Measurements from ENCODE around the gene COX6A1.

COX6A1 gene

DNA sequence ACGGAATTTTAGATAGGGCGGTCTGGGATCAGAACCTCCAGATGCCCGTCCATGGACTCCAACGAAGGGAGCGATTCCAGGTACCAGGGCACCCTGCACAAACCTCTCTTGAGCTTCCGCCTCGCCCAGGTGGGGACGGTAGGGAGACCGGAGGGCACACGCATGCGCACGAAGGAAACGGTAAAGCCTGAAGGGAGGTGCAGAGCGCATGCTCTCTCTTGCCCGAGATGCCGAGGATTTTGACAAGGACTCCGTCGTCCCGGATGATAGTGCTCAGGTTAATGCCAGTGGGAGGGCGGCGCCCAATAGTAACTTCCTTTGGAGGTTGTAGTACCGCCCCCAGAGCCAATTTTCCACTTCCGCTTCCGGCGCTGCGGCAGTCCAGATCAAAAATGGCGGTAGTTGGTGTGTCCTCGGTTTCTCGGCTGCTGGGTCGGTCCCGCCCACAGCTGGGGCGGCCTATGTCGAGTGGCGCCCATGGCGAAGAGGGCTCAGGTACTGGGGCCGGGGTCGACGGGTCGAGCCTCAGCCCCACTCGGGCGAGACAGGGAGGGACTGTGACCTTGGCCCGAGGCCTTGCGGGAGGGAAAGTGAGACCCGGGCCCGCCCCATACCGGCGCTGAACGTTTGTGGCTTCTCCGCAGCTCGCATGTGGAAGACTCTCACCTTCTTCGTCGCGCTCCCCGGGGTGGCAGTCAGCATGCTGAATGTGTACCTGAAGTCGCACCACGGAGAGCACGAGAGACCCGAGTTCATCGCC lies at the start of gene COX6A1:
Gene COX6A1 (plus strand): TSS at position 379 of the 760 bp plus-strand sequence. CDS start 14 bp downstream, at position 393.
- peak; percentile 90 for DNase-seq (ENCODE audit: low read depth)

DNA sequence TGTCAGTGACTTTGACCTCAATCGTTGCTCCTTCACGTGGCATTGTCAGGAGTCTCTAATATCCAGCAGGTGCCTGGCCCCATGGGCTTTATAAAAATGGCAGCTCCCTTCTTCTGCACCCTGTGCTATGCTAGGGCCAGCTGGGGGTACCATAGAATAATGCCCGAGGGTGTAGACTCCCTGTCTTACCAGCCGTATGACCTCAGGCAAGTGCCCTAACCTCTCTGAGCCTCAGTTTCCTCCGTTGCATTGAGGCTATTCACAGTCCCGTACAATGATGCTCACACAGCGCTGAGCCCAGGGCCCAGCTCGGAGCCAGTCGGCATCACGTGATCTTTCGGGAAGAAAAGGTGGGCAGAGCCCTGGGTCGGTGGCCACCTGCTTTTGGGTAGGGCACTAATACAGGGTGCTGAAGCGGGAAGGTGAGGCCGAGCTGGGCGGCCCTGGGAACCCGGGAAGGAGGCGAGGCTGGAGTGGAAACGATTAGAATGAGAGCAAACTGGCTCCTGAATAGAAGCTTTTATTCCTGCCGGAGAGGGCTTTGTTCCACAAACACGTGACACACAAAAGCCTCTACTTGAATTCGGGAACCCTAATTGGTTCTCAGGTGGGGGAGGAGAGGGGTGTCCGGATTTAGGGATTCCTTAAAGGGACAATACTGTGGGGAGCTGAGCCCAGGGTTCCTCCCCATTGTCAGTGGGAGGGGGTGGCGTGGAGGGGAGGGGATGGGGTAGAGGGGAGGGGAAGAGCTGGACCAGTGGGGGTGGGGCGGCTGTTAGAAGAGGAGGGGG lies 49.0 kb upstream of the COX6A1 start:
- no peak for DNase-seq (ENCODE audit: low read depth)

DNA sequence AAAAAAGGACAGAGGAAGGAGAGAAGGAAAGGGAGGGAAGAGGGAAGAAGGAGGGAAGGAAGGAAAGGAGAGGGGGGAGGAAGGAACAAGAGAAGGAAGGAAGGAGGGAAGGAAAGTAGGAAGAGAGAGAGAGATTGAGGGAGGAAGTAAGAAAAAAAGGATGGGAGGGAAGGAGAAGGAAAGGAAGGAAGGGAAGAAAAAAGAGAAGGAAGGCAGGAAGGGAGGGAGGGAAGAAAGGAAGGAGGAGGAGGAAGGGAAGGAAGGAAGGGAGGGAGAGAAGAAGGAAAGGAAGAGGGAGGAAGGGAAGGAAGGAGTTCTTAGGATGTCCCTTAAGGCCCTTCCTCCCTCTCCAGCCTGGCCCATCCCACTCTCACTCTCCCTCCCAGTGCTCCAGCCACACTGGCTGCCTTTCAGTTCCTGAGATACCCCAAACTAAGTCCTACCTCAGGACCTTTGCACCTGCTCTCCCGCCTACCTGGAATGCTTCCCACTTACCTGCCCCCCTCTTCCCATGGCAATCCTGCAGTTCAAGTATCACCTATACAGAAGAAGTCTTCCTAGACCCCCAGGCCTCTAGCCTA lies 47.3 kb upstream of the COX6A1 start:
- DNase-seq (ENCODE audit: low read depth), result no peak

DNA sequence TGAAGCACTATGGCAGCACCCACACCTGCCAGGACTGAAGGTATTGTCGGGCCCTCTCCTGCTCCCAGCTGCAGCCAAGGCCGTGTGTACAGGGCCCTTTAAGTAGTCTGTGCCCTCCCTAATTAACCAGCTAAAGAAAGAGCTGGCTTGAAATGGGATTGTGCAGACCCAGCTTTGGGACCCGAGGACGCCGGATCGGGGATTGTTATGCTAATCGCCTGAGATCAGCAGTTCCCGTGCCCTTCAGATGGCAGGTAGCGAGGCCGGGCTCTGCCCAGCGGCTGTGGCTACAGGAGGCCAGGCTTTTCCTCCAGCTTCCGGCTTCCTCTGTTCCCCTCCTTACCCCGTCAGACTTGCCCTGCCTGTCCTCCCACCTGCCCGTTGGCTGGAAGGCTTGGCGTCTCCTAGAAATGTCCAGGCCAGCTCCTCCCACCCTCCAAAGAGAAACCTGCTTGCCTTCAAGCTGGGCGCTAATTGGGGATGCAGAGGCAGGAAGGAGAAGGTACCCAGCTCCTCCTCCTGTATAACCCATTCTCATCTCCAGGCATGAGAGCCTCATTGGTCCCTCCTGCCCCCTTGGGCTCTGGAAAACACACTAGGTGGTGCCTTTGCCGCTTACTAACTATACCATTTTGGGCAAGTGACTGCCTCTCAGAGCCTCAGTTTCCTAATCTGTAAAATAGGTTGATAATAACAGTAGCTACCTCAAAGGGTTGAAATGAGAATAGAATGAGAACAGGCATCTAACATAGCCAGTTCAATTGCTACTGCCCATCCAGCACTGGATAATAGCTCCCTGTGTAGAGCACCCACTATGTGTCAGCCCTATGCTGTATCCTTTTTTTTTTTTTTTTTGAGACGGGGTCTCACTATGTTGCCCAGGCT lies 43.2 kb upstream of the COX6A1 start:
- no peak for DNase-seq (ENCODE audit: low read depth)

DNA sequence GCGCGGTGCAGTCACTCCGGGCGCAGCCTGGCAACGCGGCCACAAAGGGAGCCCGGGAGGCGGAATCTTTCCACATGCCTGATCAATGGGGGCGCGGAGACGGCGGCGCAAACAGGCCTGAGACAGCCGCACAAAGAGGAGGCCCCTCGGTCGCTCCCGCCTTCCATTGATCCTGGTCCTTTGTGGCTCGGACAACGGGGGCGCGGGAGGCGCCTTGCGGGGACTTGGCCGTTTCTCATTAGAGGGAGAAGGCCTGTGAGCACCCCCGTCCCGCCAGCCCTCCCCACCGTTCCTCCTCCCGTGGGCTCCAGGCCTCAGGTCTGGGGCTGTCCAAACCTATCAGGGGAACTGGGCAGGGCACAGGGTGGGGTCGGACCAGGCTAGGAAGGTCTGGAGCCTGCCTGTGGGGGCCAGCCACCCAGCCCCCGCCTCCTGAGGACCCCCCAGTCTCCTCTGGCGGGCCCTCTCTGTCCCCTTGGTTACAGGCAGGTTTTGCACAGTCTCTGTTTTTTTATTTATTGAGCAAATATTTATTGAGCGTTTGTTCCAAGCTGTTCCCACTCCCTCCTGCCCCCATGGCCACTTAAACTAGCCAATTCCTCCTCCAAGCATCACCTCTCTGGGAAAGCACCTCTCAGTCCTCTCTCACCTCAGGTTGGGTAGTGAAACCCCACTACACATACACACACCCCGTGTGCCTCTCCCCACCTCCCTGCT lies 39.9 kb upstream of the COX6A1 start:
- no peak for DNase-seq (ENCODE audit: low read depth)

DNA sequence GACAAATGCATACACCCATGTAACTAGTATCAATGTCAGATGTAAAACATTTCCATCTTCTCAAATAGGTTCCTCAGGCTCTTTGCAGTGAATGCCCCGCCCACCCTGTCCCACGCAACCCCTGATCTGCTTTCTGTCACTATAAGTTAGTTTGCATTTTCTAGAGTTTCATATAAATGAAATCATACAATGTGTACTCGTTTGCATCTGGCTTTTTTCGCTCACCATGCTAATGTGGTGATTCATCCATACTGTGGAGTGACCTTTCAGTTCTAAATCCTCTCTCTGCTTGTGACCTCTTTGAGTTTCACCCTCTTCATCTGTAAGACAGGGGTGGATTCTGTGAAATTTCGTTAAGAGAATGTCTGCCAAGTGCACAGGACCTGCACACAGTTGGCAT lies 38.4 kb upstream of the COX6A1 start:
- peak; percentile 59 for DNase-seq (ENCODE audit: low read depth)

DNA sequence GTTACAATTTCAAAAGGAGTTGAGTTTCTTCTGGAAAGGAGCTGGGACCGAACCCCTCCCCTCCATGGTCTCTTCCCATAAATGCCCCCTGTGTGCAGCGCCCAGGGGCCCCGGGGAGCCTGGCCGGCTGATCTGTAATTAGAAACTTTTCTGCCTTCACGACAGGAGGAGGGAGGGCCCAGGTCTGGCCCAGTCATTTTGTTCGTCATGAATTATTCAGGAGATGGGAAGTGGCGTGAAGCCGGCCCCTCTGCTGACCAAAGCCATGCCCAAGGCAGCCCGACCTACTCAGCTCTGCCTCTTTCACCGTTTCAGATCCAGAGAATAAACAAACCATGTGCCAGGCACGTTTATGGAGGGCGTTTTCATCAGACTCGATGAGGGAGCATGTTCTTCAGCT lies 35.7 kb upstream of the COX6A1 start:
- DNase-seq (ENCODE audit: low read depth), result no peak

DNA sequence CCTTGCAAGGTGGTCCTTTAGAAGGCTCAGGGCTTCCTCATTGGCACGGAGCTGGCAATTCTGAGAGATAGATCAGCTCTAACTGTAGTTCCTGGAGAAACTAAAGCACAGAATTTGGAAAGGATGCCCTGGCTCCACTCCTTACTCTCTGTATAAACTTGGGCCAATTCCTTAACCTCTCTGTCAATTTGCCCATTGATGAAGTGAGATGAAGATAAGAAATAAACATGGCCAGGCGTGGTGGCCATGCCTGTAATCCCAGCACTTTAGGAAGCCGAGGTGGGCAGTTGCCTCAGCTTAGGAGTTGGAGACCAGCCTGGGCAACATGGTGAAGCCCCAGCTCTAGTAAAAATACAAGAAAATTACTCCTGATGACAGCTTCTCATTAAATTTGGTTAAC lies 34.0 kb upstream of the COX6A1 start:
- no peak for DNase-seq (ENCODE audit: low read depth)

DNA sequence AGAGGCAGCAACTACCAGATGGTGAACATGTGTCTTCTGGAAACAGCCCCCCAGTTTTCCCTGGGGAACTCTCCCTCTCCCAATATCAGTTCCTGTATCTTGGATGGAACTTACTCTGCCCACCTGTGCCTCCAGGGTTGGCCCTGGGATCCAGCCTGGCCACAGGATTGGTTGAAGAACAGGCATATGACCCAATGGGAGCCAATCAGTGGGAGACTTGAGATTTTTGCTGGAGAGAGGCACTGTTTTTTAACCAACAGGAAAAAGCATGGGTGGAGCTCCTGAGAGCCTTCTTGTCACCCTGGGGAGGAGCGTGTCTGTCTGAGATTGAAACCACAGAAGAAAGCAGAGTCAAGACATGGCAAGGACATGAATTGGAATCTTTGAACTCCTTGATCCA lies 33.6 kb upstream of the COX6A1 start:
- DNase-seq (ENCODE audit: low read depth), result no peak

DNA sequence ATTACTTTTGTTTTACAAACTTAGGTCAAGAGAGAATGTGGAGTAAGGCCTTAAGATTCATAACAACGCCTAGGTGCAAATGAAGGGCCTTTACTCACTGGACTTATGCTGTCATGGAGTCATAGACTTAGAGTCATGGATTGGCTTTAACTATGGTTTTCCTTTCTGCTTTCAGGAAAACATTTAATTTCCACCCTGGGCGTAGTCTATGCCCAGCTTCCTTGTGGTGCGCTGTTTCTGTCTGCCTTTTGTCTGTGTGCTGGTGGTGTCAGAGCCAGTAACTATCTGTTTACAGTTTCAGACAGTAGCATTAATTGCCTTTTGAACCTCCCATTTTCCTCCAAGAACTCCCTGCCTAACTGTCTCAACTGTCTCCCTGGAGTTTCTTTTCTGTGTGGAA lies 31.8 kb upstream of the COX6A1 start:
- no peak for DNase-seq (ENCODE audit: low read depth)

DNA sequence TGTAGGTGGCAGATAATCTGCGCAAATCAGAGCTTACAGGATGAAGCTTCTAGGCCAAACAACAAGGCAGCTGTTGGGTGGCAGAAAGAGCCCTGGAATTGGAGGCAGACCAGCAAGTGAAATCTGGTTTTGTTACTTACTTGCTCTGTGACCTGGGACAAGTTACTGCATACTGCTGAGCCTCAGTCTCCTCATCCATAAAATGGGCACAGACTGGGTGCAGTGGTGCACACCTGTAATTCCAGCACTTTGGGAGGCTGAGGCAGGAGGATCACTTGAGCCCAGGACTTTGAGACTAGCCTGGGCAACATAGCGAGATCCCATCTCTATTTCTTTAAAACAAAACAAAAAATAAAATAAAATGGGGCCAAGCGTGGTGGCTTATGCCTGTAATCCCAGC lies 31.4 kb upstream of the COX6A1 start:
- no peak for DNase-seq (ENCODE audit: low read depth)

DNA sequence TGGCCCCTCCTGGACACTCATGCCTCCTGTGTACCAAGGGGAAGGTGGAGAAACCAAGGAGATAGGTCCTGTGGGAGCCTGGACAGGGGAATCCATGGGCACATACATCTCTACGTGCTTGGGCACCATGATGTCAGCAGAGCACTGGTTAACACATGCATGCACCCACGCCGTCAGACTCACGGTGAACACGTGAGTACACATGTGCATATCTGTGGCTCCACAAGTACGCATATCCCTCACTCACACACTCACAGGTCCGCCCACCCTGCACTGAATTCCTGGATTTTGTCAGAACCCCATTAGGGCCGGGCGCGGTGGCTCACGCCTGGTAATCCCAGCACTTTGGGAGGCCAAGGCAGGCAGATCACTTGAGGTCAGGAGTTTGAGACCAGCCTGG lies 29.1 kb upstream of the COX6A1 start:
- no peak for DNase-seq (ENCODE audit: low read depth)

DNA sequence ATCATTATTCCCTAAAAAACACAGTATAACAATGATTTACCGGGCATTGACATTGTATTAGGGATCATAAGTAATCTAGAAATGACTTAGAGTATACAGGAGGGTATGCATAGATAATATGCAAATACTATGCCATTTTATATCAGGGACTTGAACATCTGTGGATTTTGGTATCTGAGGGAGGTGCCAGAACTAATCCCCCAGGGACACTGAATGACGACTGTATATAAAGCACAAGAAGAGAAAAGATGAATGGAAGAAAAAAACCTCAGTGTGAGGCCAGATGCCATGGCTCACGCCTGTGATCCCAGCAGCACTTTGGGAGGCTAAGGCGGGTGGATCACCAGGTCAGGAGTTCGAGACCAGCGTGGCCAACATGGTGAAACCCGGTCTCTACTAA lies 25.5 kb upstream of the COX6A1 start:
- DNase-seq (ENCODE audit: low read depth), result no peak

DNA sequence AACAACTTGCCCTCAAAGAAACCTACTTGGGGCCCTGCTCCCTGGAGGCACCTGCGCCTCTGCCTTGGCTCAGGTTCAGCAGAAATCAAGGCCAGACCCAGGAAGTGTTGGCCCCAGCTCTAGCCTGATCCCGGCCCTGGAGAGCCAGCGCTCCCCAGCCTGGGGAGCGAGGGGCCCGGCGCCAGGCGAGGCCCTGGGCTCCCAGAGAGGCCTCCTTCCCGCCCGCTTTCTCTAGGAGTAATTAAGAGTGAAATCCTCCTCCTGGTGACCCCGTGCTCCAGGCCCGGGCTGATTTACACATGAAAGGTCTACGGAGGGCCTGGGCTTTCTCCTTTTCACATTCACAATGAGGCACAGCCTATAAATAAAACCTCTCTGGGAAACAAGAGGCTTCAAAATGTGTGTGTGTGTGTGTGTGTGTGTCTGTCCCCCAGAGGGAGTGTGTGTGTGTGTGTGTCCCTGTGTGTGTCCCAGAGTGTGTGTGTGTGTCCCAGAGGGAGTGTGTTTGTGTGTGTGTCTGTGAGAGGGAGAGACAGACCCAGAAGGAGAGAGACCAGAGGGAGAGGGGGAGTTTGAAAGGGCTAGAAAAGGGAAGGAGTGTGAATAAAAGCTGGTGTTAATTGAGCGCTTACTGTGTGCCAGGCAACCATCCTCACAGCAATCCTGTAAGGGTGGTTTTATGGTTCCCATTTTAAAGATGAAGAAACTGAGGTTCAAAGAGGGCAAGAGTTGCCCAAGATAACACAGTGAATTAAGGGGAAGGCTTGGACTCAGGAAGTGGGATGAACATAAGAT lies 23.8 kb upstream of the COX6A1 start:
- DNase-seq (ENCODE audit: low read depth), result no peak

DNA sequence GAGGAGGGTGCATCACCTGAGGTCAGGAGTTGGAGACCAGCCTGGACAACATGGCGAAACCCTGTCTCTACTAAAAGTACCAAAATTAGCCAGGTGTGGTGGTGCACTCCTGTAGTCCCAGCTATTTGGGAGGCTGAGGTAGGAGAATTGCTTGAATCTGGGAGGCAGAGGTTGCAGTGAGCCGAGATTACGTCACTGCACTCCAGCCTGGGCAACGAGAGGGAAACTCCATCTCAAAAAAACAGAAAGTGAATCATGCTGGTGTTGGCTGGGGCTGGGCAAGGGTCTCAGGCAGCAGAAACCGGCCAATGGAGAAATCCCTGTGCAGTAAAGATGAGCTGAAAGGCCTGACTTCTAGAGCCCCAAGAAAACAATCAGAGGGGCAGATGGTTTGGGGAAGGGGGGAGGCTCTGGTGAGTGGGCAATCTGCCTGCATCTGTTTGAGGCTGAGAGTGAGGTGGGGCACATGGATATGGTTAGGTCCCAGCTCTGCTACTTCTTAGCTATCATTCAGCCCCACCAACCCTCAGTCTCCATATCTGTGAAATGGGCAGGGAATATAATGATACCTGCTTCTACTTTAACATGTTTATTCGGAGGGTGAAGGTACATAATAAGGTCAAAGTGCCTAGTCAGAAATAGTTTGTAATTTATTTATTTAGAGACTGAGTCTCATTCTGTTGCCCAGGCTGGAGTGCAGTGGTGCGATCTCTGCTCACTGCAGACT lies 21.3 kb upstream of the COX6A1 start:
- no peak for DNase-seq (ENCODE audit: low read depth)

DNA sequence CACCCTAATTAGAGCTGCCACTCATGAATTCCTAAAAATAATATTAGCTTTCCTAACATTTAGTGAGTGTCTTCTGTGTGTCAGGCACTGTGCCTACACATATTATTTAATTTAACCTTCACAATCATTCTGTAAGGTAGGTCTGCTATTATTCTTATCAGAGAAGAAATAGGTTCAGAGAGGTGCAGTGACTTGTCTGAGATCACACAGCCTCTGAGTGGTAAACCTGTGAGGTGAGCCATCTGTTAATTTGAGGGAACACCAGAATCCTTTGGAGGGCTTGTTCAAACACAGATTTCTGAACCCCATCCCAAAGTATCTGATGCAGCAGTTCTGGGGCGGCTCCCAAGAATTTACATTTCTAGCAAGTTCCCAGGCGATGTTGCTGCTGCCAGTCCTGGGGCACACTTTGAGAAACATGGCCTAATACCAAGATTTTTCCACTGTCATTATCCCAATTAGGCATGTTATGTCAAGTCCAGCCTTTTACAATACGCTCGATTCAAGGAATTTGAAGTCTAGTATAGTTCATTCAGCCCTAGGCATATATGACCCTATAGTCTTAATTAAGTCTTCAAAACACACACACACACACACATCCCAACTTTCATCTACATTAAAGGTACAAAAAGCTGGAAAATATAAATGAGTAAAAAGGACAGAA lies 19.9 kb upstream of the COX6A1 start:
- no peak for DNase-seq (ENCODE audit: low read depth)

DNA sequence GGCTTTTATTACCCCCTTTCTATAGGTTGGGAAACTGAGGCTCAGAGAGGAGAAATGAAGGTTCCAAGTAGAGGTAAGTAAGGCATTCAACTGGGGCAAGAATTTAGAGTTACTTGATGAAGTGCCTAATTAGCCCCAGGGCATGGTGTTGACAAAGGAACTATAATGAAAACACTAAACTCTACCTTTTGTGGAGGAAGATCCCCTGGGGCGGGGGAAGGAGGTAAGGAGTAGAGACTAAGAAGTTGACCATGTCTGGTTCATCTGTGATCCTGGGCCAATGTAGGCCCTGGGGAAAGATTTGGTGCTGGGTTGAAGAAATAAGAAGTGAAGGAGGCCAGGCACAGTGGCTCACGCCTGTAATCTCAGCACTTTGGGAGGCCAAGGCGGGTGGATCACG lies 16.2 kb upstream of the COX6A1 start:
- no peak for DNase-seq (ENCODE audit: low read depth)

DNA sequence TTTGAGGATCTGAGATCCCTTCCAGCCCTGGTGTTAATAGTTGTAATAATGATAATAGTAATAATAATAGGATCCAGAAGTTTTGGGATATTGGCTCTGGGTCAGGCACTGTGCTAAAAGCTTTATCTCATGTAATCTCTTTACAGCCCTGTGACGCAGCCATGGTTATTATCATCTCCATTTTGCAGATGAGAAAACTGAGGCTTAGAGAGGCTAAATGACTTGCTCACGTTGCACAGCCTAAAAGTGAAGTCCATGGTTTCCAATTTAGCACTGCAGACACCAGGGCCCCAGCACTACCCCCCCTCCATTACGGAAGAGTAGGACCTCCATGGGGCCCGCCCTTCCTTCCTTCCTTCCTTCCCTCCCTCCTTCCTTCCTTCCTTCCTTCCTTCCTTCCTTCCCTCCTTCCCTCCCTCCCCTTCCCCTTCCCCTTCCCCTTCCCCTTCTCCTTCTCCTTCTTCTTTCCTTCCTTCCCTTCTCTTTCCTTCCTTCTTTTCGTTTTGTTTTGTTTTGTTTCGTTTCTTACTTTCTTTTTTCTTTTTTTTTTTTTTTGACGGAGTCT lies 14.9 kb upstream of the COX6A1 start:
- no peak for DNase-seq (ENCODE audit: low read depth)

DNA sequence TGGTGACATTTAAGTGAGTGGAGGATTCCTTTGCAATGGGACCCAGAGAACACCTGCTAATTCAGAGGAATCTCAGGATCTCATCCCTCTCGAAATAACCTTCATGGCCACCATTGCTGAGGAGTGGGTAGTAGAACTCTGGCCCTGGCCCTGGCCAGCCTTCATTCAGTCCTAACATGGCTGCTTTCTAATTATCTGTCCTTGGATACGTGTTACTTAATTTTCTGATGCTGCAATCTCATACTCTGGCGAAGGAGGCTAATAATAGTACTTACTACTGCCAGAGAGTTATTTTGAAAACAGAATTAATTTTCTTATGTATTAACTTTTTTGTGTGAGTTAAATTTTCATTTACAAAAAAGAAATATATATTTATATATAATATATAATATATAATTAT lies 12.1 kb upstream of the COX6A1 start:
- DNase-seq (ENCODE audit: low read depth), result no peak
